ENCODE results near the gene MVB12A.
A peak's percentile ranks its signal among the peaks of the same experiment; 100 is the strongest.

DNA sequence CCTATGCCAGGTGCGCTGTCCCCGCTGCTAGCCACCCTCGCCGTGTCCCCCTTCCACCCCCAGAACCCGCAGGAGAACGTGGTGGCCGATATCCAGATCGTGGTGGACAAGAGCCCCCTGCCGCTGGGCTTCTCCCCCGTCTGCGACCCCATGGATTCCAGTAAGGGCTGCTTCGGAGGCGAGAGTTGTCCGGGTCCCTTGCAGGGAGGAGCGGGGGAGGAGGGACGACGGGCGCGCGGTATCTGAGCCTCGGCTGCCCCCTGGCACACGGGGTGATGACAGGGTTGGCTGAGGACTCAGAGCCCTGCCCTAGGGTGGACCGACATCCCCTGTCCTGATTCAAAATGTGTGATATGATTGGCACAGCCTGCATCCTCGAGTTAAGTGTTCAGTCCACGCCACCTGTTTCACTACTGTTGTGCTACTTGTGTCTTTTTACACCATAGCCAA, 653 bp downstream of the MVB12A start:
- TF ChIP-seq, protein P1, sequence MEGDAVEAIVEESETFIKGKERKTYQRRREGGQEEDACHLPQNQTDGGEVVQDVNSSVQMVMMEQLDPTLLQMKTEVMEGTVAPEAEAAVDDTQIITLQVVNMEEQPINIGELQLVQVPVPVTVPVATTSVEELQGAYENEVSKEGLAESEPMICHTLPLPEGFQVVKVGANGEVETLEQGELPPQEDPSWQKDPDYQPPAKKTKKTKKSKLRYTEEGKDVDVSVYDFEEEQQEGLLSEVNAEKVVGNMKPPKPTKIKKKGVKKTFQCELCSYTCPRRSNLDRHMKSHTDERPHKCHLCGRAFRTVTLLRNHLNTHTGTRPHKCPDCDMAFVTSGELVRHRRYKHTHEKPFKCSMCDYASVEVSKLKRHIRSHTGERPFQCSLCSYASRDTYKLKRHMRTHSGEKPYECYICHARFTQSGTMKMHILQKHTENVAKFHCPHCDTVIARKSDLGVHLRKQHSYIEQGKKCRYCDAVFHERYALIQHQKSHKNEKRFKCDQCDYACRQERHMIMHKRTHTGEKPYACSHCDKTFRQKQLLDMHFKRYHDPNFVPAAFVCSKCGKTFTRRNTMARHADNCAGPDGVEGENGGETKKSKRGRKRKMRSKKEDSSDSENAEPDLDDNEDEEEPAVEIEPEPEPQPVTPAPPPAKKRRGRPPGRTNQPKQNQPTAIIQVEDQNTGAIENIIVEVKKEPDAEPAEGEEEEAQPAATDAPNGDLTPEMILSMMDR (IDR thresholded peaks at IDR 0.05), result peak in 3 of 6 experiments; percentile 10 to 47 (median 30)
- TF ChIP-seq POLR2A (IDR thresholded peaks at IDR 0.05), result no peak
